A549 (cell line): Measurements from ENCODE around the gene HK1. TPM values are rescaled to one million over a fixed set of nuclear protein-coding genes. Genes with fewer than 3 reads are reported as not detected.

Source experiments
- ATAC-seq, 2 experiments: fragments of 200-7000 bp in 1 of 2; fragments of >200 bp in 1 of 2; cut with Nextera tagmentation in 1 of 2; cut with Tn5 transposase in 1 of 2; 3 replicates each; pipeline versions ENCODE4 v1.8.0 to v1.9.1; 2018 to 2020; ENCODE audit warnings: mild to moderate bottlenecking in 1 of 2, moderate library complexity in 1 of 2
- CTCF ChIA-PET: fragments of 300-600 bp; sonication (Branson Sonifier 250); formaldehyde crosslinking; extraction: SDS; loops from one replicate; lab custom pipeline; 2021; ENCODE audit warnings: antibody characterized with exemption, inconsistent platforms; lab: Yijun Ruan, JAX
- POLR2A ChIA-PET: fragments of 350-600 bp; formaldehyde crosslinking; extraction: SDS; loops from one replicate; lab custom pipeline; 2021; ENCODE audit warnings: antibody characterized with exemption, inconsistent platforms; lab: Yijun Ruan, JAX
- DNase-seq, 2 experiments: peaks; one replicate each; pipeline versions ENCODE4 v3.0.0 to v3.0.0-alpha.2; 2011 to 2016; ENCODE audit warnings: low read depth in 1 of 2, low spot score in 1 of 2
- FAIRE-seq: peaks from 2 replicates; lab custom pipeline; 2011; peaks lifted over from hg19 to GRCh38; lab: Jason Lieb, UNC
- H3K27ac ChIP-seq, 2 experiments: fragments of >200 bp; sonication (Bioruptor Twin); formaldehyde crosslinking; 3 replicates each; pipeline ENCODE4 v1.5.1; 2016 to 2017
- H3K4me1 ChIP-seq: fragments of >200 bp; sonication (Bioruptor Twin); formaldehyde crosslinking; 3 replicates; pipeline ENCODE4 v1.6.1; 2016
- H3K4me2 ChIP-seq: fragments of >200 bp; sonication (Bioruptor Twin); formaldehyde crosslinking; 3 replicates; pipeline ENCODE4 v1.6.1; 2016
- H3K4me3 ChIP-seq: fragments of >200 bp; sonication (Bioruptor Twin); formaldehyde crosslinking; 3 replicates; pipeline ENCODE4 v1.5.1; 2016
- H3K9me3 ChIP-seq: fragments of >200 bp; sonication (Bioruptor Twin); formaldehyde crosslinking; 3 replicates; pipeline ENCODE4 v1.6.1; 2016
- CHD4 ChIP-seq: fragments of 200-600 bp; sonication (generic); IDR thresholded peaks from 2 replicates; pipeline ENCODE4 v1.6.1; 2016; ENCODE audit warnings: antibody characterized with exemption, mild to moderate bottlenecking, borderline replicate concordance
- CTCF ChIP-seq: fragments of >200 bp; sonication (Bioruptor Twin); formaldehyde crosslinking; IDR thresholded peaks from 3 replicates; pipeline ENCODE4 v1.5.1; 2016
- E2F6 ChIP-seq: IDR thresholded peaks from 2 replicates; pipeline ENCODE4 v1.6.1; 2012; ENCODE audit warnings: low read depth, borderline replicate concordance
- EHF ChIP-seq: fragments of 250-450 bp; sonication (Bioruptor Pico); IDR thresholded peaks from 2 replicates; pipeline ENCODE4 v1.5.0; 2020; ENCODE audit warnings: mild to moderate bottlenecking
- HOXA7 ChIP-seq: fragments of 250-450 bp; sonication (Bioruptor Pico); IDR thresholded peaks from 2 replicates; pipeline ENCODE4 v1.5.0; 2020; ENCODE audit warnings: mild to moderate bottlenecking, moderate library complexity
- HOXB13 ChIP-seq: fragments of 250-450 bp; sonication (Bioruptor Pico); IDR thresholded peaks from 2 replicates; pipeline ENCODE4 v1.5.0; 2020; ENCODE audit warnings: low read depth, mild to moderate bottlenecking, moderate library complexity
- JUN ChIP-seq, 2 experiments: fragments of >200 bp; sonication (Bioruptor Twin); formaldehyde crosslinking; IDR thresholded peaks; 2 replicates in 1 of 2; 3 replicates in 1 of 2; pipeline ENCODE4 v1.6.1; 2016 to 2017
- JUNB ChIP-seq: fragments of >200 bp; sonication (Bioruptor Twin); formaldehyde crosslinking; IDR thresholded peaks from 2 replicates; pipeline ENCODE4 v1.6.1; 2016
- KDM1A ChIP-seq: fragments of 200-600 bp; sonication (generic); IDR thresholded peaks from 2 replicates; pipeline ENCODE4 v1.6.1; 2016; ENCODE audit warnings: low read depth, mild to moderate bottlenecking
- MYC ChIP-seq: IDR thresholded peaks from 2 replicates; pipeline ENCODE4 v1.6.1; 2012; ENCODE audit warnings: mild to moderate bottlenecking, inconsistent platforms, low read length, improper control_type of control experiment, borderline replicate concordance
- NPAS2 ChIP-seq: fragments of 250-450 bp; sonication (Bioruptor Pico); IDR thresholded peaks from 2 replicates; pipeline ENCODE4 v1.8.0; 2022; ENCODE audit warnings: mild to moderate bottlenecking, moderate library complexity, borderline replicate concordance
- POLR2A ChIP-seq: IDR thresholded peaks from 2 replicates; pipeline ENCODE4 v1.6.1; 2012; ENCODE audit warnings: mild to moderate bottlenecking, low read length
- RAD21 ChIP-seq, 2 experiments: fragments of >200 bp in 1 of 2; sonication (Bioruptor Twin) in 1 of 2; formaldehyde crosslinking in 1 of 2; IDR thresholded peaks in 1 of 2; conservative IDR thresholded peaks in 1 of 2; 2 replicates in 1 of 2; 3 replicates in 1 of 2; pipeline ENCODE4 v1.6.1; 2012 to 2018; ENCODE audit warnings: inconsistent platforms in 1 of 2
- RNF2 ChIP-seq: fragments of 200-600 bp; sonication (generic); IDR thresholded peaks from 2 replicates; pipeline ENCODE4 v1.6.1; 2016; ENCODE audit warnings: low read depth, mild to moderate bottlenecking, antibody characterized with exemption, moderate library complexity, borderline replicate concordance
- ZC3H11A ChIP-seq: fragments of 450-650 bp; IDR thresholded peaks from 2 replicates; pipeline ENCODE4 v1.6.1; 2014; ENCODE audit warnings: antibody characterized with exemption, mild to moderate bottlenecking
- ZNF302 ChIP-seq: fragments of 250-450 bp; sonication (Bioruptor Pico); IDR thresholded peaks from 2 replicates; pipeline ENCODE4 v1.9.0; 2021; ENCODE audit warnings: inconsistent platforms, mild to moderate bottlenecking, moderate library complexity
- WGBS: methylation state at CpG from one replicate; pipeline ENCODE4 v1.1.6; 2017; ENCODE audit errors: missing lambda C conversion rate; 5-methylcytosine and 5-hydroxymethylcytosine counted together
- polyA plus RNA-seq, 4 experiments: library from polyadenylated mRNA; depleted of rRNA in 3 of 4; stranded (reverse); fragments of >200 nt; fragmentation: RNase III in 1 of 4; extraction: RNeasy Plus Mini Kit Qiagen cat#74134 plus additional on column Dnase treatment in 1 of 4; gene quantifications; 2 replicates in 3 of 4; 3 replicates in 1 of 4; pipeline ENCODE4 v1.2.3, GENCODE V29; 2011 to 2017

HK1 gene
- polyA plus RNA-seq, 2 of the 4 experiments (the other 2 are of a cell fraction) = 17.3 to 58.9 TPM

GRCh38 chr10:69416695-69417094 is 138.4 kb downstream of the HK1 start, which contains the start of gene TACR2 (continued):
- TF ChIP-seq MYC (no peak), JUNB (no peak), EHF (no peak), HOXA7 (CRISPR knock-in tag) (no peak), CHD4 (no peak), JUN (IDR thresholded peaks at IDR 0.05) (no peak)

- H3K4me2 ChIP-seq = peak overlapping the region; percentile 44; the same call in 2 of the 3 replicates
- peak overlapping the region; percentile 11 to 43; a peak in 1 of 6 replicates for H3K27ac ChIP-seq
- TF ChIP-seq RAD21 (conservative IDR thresholded peaks at IDR 0.05 in 1 of 2, IDR thresholded peaks at IDR 0.05 in 1 of 2) = no peak
- no peak for TF ChIP-seq ZNF302 (CRISPR knock-in tag)
- TF ChIP-seq ZC3H11A = no peak
- TF ChIP-seq POLR2A = no peak
- TF ChIP-seq EHF = no peak
- TF ChIP-seq, all 56 proteins: peak for 0
- FAIRE-seq = no peak
- Histone ChIP-seq H3K4me1 (peaks cover 11% of the 10 kb centered on the region), H3K9me3 (no peaks in the 10 kb centered on the region), H3K4me3 (no peak overlapping the region)
- WGBS = 84% methylated on average over 11 of the region's 11 CpGs
- CTCF ChIA-PET = interaction anchor here (1.0 to 5.5 kb wide), 10 partner anchors 9 to 224 kb away, joined by 3 to 44 read pairs (median 6); partner anchors contain the start of gene TSPAN15
- no peak for DNase-seq
- ATAC-seq = no peak
- POLR2A ChIA-PET = no interaction called here
These were observed 139.2 kb downstream of the HK1 start for GRCh38 chr10:69417542-69417941.

GRCh38 chr10:69418052-69418752 is 139.9 kb downstream of the HK1 start:
- WGBS = 69% methylated on average over 7 of the region's 8 CpGs
- CTCF ChIA-PET = interaction anchor here (0.9 to 5.5 kb wide), 11 partner anchors 10 to 369 kb away, joined by 3 to 44 read pairs (median 6); partner anchors contain the start of gene TSPAN15
- TF ChIP-seq NPAS2 (CRISPR knock-in tag) (no peak), ZNF302 (CRISPR knock-in tag) (no peak), E2F6 (no peak), KDM1A (no peak), CHD4 (no peak), CTCF (no peak)

GRCh38 chr10:69419096-69419743 is 140.9 kb downstream of the HK1 start:
- WGBS = 92% methylated on average over 18 of the region's 18 CpGs
- no peak for FAIRE-seq

More at GRCh38 chr10:69418052-69418752, 139.9 kb downstream of the HK1 start:
- peaks cover 11% of the 10 kb centered on the region for H3K4me1 ChIP-seq
- FAIRE-seq = no peak
- H3K9me3 ChIP-seq = no peaks in the 10 kb centered on the region
- no peak for DNase-seq
- H3K4me2 ChIP-seq = peak overlapping the region; percentile 44
- H3K4me3 ChIP-seq = no peak overlapping the region
- H3K27ac ChIP-seq = peak overlapping the region in 1 of 2 experiments; percentile 43; a peak in 1 of 6 replicates
- no peak for ATAC-seq
- POLR2A ChIA-PET = no interaction called here

More at GRCh38 chr10:69419096-69419743, 140.9 kb downstream of the HK1 start:
- peaks cover 11% of the 10 kb centered on the region for H3K4me1 ChIP-seq
- no peak overlapping the region for H3K4me2 ChIP-seq
- TF ChIP-seq RNF2 = no peak
- TF ChIP-seq HOXB13 (CRISPR knock-in tag) = no peak
- TF ChIP-seq, all 56 proteins: peak for 0
- no peak for ATAC-seq
- no peak overlapping the region for H3K4me3 ChIP-seq
- DNase-seq = no peak
- ChIA-PET POLR2A (no interaction called here), CTCF (interaction anchor here (0.9 to 5.5 kb wide), 12 partner anchors 8 to 368 kb away, joined by 3 to 44 read pairs (median 7); partner anchors contain the start of gene TSPAN15)
- no peak overlapping the region for H3K27ac ChIP-seq
- H3K9me3 ChIP-seq = no peaks in the 10 kb centered on the region
